GM19025 (cell line): ENCODE data around the gene NR5A1.

Source experiments
- ATAC-seq: cut with Tn5 transposase; IDR thresholded peaks from one replicate; pipeline ENCODE4 v1.9.1; 2021; ENCODE audit warnings: mild to moderate bottlenecking, low read depth, moderate library complexity; ENCODE audit not compliant: unreplicated experiment

NR5A1 gene

DNA sequence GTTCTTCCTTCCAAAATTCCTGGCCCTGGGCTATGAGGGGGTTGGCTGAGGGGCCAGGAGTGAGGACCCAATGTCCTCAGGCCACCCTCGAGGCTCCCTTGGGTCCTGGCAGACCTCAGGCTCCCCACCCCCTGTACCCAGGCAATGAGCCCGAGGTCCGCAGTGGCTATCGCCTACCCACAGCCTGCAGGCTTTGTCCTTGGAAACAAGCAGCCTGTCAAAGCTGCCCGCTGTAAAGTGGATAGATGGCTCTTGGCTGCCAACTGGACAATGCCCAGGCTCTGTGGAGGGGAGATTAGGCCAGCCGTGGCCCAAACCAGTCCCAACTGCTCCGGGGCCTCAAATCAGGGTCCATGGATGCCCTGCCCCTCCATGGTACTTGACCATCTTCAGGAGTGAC lies 59.2 kb downstream of the NR5A1 start:
- ATAC-seq: no peak

GRCh38 chr9:124447297-124447661 lies 59.9 kb downstream of the NR5A1 start:
- ATAC-seq: no peak

DNA sequence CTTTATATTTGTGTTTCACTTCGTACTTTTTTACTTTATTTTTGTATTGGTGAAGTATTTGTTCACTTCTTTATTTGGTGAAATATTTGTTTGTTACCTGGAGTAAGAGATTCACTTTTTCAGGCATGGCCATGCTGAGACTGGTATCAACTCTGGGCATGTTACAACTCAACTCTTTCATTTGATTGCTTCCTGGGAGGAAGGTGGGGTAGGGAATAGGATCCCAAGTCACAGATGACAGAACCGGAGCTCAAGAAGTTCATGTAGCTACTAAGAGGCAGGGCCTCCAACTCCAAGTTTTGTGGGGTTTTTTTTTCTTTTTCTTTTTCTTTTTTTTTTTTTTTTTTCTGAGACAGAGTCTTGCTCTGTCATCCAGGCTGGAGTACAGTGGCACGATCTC lies 63.0 kb downstream of the NR5A1 start:
- ATAC-seq: no peak

- no peak for ATAC-seq
These were observed 63.6 kb downstream of the NR5A1 start for GRCh38 chr9:124443625-124444024.

GRCh38 chr9:124442826-124443225 lies 64.4 kb downstream of the NR5A1 start:
- ATAC-seq: no peak

DNA sequence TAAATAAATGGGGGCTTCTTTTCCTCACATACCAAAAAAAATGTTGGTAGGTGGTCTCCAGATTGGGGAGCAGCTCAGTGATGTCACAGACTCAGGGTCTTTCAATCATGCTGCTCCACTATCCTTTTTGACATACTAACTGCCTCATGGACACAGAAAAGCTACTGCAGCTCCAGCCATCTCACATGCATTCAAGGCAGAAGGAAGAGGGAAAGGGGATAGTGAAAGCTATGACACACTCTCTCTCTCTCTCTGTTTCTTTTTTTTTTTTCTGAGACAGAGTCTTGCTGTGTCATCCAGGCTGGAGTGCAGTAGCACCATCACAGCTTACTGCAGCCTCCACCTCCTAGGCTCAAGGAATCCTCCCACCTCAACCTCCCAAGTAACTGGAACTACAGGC lies 64.8 kb downstream of the NR5A1 start:
- no peak for ATAC-seq

GRCh38 chr9:124441291-124441690 lies 65.9 kb downstream of the NR5A1 start:
- no peak for ATAC-seq

- ATAC-seq: no peak
These were observed 66.4 kb downstream of the NR5A1 start for GRCh38 chr9:124440786-124441185.

- no peak for ATAC-seq
These were observed 67.4 kb downstream of the NR5A1 start for GRCh38 chr9:124439686-124440243.

DNA sequence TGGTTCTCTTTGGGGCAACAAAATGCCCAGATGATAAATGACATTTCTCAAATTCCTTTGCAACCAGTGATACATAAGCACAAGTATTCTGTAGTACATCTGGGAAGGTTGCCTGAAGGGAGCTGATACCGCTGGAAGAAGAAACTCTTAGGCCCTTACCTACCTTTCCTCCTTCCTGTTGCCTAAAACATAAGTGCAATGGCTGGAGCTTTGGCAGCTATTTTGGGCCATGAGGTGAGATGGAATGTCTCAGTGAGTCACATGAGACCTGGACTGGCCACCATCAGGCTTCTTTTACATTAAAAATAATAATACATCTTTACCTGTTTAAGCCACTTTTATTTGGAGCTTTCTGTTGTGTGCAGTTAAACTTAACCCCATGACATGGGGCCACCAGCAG lies 68.1 kb downstream of the NR5A1 start:
- ATAC-seq: no peak

- no peak for ATAC-seq
These were observed 69.1 kb downstream of the NR5A1 start for GRCh38 chr9:124438091-124438490.

- ATAC-seq: no peak
These were observed 70.1 kb downstream of the NR5A1 start for GRCh38 chr9:124437086-124437485.

DNA sequence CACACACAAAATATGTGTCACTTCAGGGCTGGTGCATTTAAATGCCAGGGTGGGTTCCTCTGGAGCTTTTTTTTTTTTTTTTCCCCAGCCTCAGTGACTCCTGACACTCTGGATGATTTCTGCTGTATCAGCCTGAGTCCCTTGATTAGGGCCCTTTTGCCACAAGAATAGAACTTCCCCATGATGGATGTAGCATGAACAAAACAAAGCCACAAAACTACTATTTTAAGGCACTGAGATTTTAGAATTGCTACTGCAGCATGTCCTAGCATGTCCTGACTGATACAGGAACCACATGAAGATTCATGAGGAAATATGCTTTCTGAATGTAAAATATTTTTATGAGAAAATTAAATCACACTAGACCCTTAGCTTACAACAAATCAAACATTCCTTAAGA lies 70.9 kb downstream of the NR5A1 start:
- ATAC-seq: no peak
